Mammary epithelial cell (primary cell): ENCODE measurements around the gene RNF225.

Experiments used
- EZH2 ChIP-seq: IDR thresholded peaks from 2 replicates; pipeline ENCODE4 v1.6.1; 2012; ENCODE audit warnings: low read length, inconsistent platforms, borderline replicate concordance
- TF ChIP-seq, protein P1 (sequence below), 2 donors: IDR thresholded peaks in 1 of 2; conservative IDR thresholded peaks in 1 of 2; 2 replicates each; pipeline ENCODE4 v1.5.1; 2011 to 2012; ENCODE audit warnings: inconsistent platforms in 2 of 2, low read length in 2 of 2, mild to moderate bottlenecking in 2 of 2, control low read depth in 1 of 2, low read depth in 1 of 2; ENCODE audit not compliant: insufficient read depth in 1 of 2; ENCODE audit errors: extremely low read depth in 1 of 2

DNA sequence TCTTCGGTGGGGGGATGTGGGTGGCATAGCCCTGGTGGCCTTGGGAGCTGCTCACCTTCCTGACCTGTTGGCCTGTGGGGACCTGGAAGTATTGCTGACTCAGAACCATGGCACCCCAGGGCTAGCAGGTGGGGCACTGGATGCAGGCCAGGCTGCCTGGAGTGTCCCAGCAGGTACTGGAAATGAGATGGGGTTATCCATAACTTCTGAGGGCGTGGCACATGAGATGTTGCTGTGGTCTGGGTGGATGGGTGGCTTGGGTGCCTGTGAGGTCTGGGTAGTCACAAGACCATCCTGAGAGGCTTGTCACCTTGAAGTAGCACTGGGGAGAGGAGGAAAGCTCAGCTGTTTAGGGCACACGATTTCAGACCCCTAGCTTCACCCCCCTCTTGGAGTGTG, 636 bp upstream of the RNF225 start:
- TF ChIP-seq, protein P1, sequence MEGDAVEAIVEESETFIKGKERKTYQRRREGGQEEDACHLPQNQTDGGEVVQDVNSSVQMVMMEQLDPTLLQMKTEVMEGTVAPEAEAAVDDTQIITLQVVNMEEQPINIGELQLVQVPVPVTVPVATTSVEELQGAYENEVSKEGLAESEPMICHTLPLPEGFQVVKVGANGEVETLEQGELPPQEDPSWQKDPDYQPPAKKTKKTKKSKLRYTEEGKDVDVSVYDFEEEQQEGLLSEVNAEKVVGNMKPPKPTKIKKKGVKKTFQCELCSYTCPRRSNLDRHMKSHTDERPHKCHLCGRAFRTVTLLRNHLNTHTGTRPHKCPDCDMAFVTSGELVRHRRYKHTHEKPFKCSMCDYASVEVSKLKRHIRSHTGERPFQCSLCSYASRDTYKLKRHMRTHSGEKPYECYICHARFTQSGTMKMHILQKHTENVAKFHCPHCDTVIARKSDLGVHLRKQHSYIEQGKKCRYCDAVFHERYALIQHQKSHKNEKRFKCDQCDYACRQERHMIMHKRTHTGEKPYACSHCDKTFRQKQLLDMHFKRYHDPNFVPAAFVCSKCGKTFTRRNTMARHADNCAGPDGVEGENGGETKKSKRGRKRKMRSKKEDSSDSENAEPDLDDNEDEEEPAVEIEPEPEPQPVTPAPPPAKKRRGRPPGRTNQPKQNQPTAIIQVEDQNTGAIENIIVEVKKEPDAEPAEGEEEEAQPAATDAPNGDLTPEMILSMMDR (conservative IDR thresholded peaks at IDR 0.05 in 1 of 2, IDR thresholded peaks at IDR 0.05 in 1 of 2; ENCODE audit: extremely low read depth in 1 of 2, insufficient read depth in 1 of 2, low read depth in 1 of 2, low read length in 2 of 2), result no peak
- no peak for TF ChIP-seq EZH2
